ENCODE results near the gene ALDOC. TPM values are rescaled to one million over a fixed set of nuclear protein-coding genes. Genes with fewer than 3 reads are reported as not detected.

ALDOC gene
- total RNA-seq, 4 donors from 2014 or later = 4.1 to 17.8 (median 11.1) TPM

GRCh38 chr17:28620010-28620409, 43.3 kb upstream of the ALDOC start:
- intact Hi-C loops (cut with DNase I; ENCODE audit: low total_unique reads) = no loop called here
- no peaks in the 10 kb centered on the region for H3K27me3 ChIP-seq
- DNase-seq = no peak
- no peaks in the 10 kb centered on the region for H3K4me1 ChIP-seq
- TF ChIP-seq POLR2A (IDR thresholded peaks at IDR 0.05) = no peak
- TF ChIP-seq CTCF (IDR thresholded peaks at IDR 0.05) = no peak
- H3K36me3 ChIP-seq = no peaks in the 10 kb centered on the region
- no peak overlapping the region for H3K4me3 ChIP-seq
- no peak overlapping the region for H3K27ac ChIP-seq
- no peaks in the 10 kb centered on the region for H3K9me3 ChIP-seq

GRCh38 chr17:28618464-28618863, 41.8 kb upstream of the ALDOC start:
- Histone ChIP-seq H3K36me3 (no peaks in the 10 kb centered on the region), H3K4me3 (no peak overlapping the region), H3K27ac (no peak overlapping the region), H3K27me3 (no peaks in the 10 kb centered on the region), H3K4me1 (no peaks in the 10 kb centered on the region), H3K9me3 (no peaks in the 10 kb centered on the region)
- TF ChIP-seq CTCF (IDR thresholded peaks at IDR 0.05) (no peak), POLR2A (IDR thresholded peaks at IDR 0.05) (no peak)
- DNase-seq = no peak
- intact Hi-C loops (cut with DNase I; ENCODE audit: low total_unique reads) = loop anchor here (10.0 kb wide), 1 partner anchor 74 kb away; no protein-coding TSS in a partner anchor

- DNase-seq = no peak
- no peaks in the 10 kb centered on the region for H3K36me3 ChIP-seq
- no peak overlapping the region for H3K27ac ChIP-seq
- intact Hi-C loops (cut with DNase I; ENCODE audit: low total_unique reads) = loop anchor here (10.0 kb wide), 1 partner anchor 71 kb away; no protein-coding TSS in a partner anchor
- H3K4me1 ChIP-seq = no peaks in the 10 kb centered on the region
- no peak for TF ChIP-seq POLR2A (IDR thresholded peaks at IDR 0.05)
- no peak for TF ChIP-seq CTCF (IDR thresholded peaks at IDR 0.05)
- no peaks in the 10 kb centered on the region for H3K9me3 ChIP-seq
- no peak overlapping the region for H3K4me3 ChIP-seq
- no peaks in the 10 kb centered on the region for H3K27me3 ChIP-seq
Measured at GRCh38 chr17:28616281-28616680, 39.6 kb upstream of the ALDOC start.

GRCh38 chr17:28615260-28615940, 38.7 kb upstream of the ALDOC start:
- intact Hi-C loops (cut with DNase I; ENCODE audit: low total_unique reads) = loop anchor here (10.0 kb wide), 1 partner anchor 71 kb away; no protein-coding TSS in a partner anchor
- Histone ChIP-seq H3K27me3 (no peaks in the 10 kb centered on the region), H3K4me1 (no peaks in the 10 kb centered on the region), H3K36me3 (no peaks in the 10 kb centered on the region), H3K4me3 (no peak overlapping the region), H3K27ac (no peak overlapping the region), H3K9me3 (no peaks in the 10 kb centered on the region)
- TF ChIP-seq CTCF (IDR thresholded peaks at IDR 0.05) (no peak), POLR2A (IDR thresholded peaks at IDR 0.05) (no peak)
- no peak for DNase-seq

GRCh38 chr17:28613931-28614381, 37.3 kb upstream of the ALDOC start, which contains the start of gene RSKR:
Gene RSKR (minus strand): TSS chr17:28614185. CDS start chr17:28614161, 24 bp downstream.
- intact Hi-C loops (cut with DNase I; ENCODE audit: low total_unique reads) = loop anchor here (10.0 kb wide), 1 partner anchor 69 kb away; no protein-coding TSS in a partner anchor
- H3K9me3 ChIP-seq = no peaks in the 10 kb centered on the region
- H3K36me3 ChIP-seq = no peaks in the 10 kb centered on the region
- H3K27ac ChIP-seq = no peak within 1 kb of the TSS
- no peaks in the 10 kb centered on the region for H3K4me1 ChIP-seq
- TF ChIP-seq CTCF (IDR thresholded peaks at IDR 0.05) (no peak), POLR2A (IDR thresholded peaks at IDR 0.05) (no peak)
- no peak for DNase-seq
- H3K27me3 ChIP-seq = no peaks in the 10 kb centered on the region
- H3K4me3 ChIP-seq = no peak within 1 kb of the TSS

Measured in uterus (tissue), 4 donors.